Measurements from ENCODE around the gene IFIT1. TPM values are rescaled to one million over a fixed set of nuclear protein-coding genes. Genes with fewer than 3 reads are reported as not detected.
A peak's percentile ranks its signal among the peaks of the same experiment; 100 is the strongest.

IFIT1 gene
- 1 to 10 TPM; 3.3 to 9.3 (median 6.8) TPM for total RNA-seq

- H3K4me1 ChIP-seq, result peaks cover 0 to 24% (median 7%) of the 10 kb centered on the region in 4 donors
- TF ChIP-seq CTCF (IDR thresholded peaks at IDR 0.05), result no peak
- TF ChIP-seq POLR2A (IDR thresholded peaks at IDR 0.05), result peak in 1 of 2 donors; percentile 33
- peak within 1 kb of the TSS; percentile 33 to 58 (median 48) for H3K4me3 ChIP-seq
- H3K27ac ChIP-seq, result peak within 1 kb of the TSS; percentile 54 to 84 (median 74)
- H3K9me3 ChIP-seq, result no peaks in the 10 kb centered on the region
- no peaks in the 10 kb centered on the region for H3K27me3 ChIP-seq
- peak in 2 of 3 donors; percentile 52 to 83 for DNase-seq
- no peaks in the 10 kb centered on the region for H3K36me3 ChIP-seq
Measured at GRCh38 chr10:89391907-89392756, at the start of gene IFIT1. Gene IFIT1 (plus strand): TSS chr10:89392623. CDS start chr10:89392713, 90 bp downstream.

- no peak for DNase-seq
- Histone ChIP-seq H3K4me3 (no peak overlapping the region), H3K27ac (no peak overlapping the region), H3K4me1 (peaks cover 0 to 6% (median 0%) of the 10 kb centered on the region in 4 donors), H3K27me3 (no peaks in the 10 kb centered on the region), H3K36me3 (peaks cover 0 to 15% (median 0%) of the 10 kb centered on the region in 3 donors), H3K9me3 (no peaks in the 10 kb centered on the region)
- TF ChIP-seq CTCF (IDR thresholded peaks at IDR 0.05) (no peak), POLR2A (IDR thresholded peaks at IDR 0.05) (no peak)
Measured at GRCh38 chr10:89343089-89343767, 49.2 kb upstream of the IFIT1 start.

- TF ChIP-seq POLR2A (IDR thresholded peaks at IDR 0.05) (no peak), CTCF (IDR thresholded peaks at IDR 0.05) (no peak)
- DNase-seq, result no peak
- Histone ChIP-seq H3K9me3 (no peaks in the 10 kb centered on the region), H3K36me3 (peaks cover 0 to 5% (median 0%) of the 10 kb centered on the region in 3 donors), H3K4me1 (peaks cover 0 to 6% (median 0%) of the 10 kb centered on the region in 4 donors), H3K4me3 (no peak overlapping the region), H3K27ac (no peak overlapping the region), H3K27me3 (no peaks in the 10 kb centered on the region)
Measured at GRCh38 chr10:89344156-89344555, 48.3 kb upstream of the IFIT1 start.

- no peaks in the 10 kb centered on the region for H3K27me3 ChIP-seq
- TF ChIP-seq POLR2A (IDR thresholded peaks at IDR 0.05) (no peak), CTCF (IDR thresholded peaks at IDR 0.05) (no peak)
- H3K27ac ChIP-seq, result no peak overlapping the region
- H3K4me3 ChIP-seq, result no peak overlapping the region
- no peaks in the 10 kb centered on the region for H3K36me3 ChIP-seq
- H3K4me1 ChIP-seq, result peaks cover 0 to 9% (median 0%) of the 10 kb centered on the region in 4 donors
- no peak for DNase-seq
- no peaks in the 10 kb centered on the region for H3K9me3 ChIP-seq
Measured at GRCh38 chr10:89345367-89346000, 46.9 kb upstream of the IFIT1 start.

- Histone ChIP-seq H3K4me3 (no peak overlapping the region), H3K36me3 (no peaks in the 10 kb centered on the region), H3K4me1 (peaks cover 0 to 20% (median 7%) of the 10 kb centered on the region in 4 donors), H3K9me3 (no peaks in the 10 kb centered on the region), H3K27ac (peak overlapping the region in 2 of 4 donors; percentile 24 to 60), H3K27me3 (no peaks in the 10 kb centered on the region)
- no peak for DNase-seq
- TF ChIP-seq POLR2A (IDR thresholded peaks at IDR 0.05), result no peak
- no peak for TF ChIP-seq CTCF (IDR thresholded peaks at IDR 0.05)
Measured at GRCh38 chr10:89346405-89347254, 45.8 kb upstream of the IFIT1 start.

Measured in Peyer's patch (tissue), 4 donors.